ENCODE data around the gene ZC3H4.
A peak's percentile ranks its signal among the peaks of the same experiment; 100 is the strongest.
"Not testable (repeated sequence)": the region's sequence is repeated elsewhere in the genome, so short reads cannot be mapped to it uniquely, and the experiment has no call there.

Gene ZC3H4

GRCh38 chr19:47078351-47078750, 35.2 kb downstream of the ZC3H4 start:
- DNase-seq = not testable (repeated sequence)

DNA sequence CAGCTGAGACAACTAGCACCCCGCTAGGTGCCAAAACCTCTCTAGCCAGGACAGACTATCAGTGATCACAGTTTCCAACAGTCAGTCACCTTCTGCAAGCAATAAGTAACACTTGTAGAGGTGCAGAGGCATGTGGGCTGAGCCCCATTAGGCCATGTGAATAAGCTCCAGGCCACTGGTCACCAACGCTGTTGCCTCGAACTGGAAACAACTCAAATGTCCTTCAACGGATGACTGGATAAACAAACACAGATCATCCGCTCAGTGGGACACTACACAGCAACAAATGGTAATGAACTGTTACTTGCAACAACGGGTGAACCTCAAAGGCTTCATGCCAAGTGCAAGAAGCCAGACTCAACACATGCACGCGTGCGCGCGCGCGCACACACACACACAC, 37.6 kb downstream of the ZC3H4 start:
- no peak for DNase-seq

- DNase-seq = no peak
These were observed 38.3 kb downstream of the ZC3H4 start for GRCh38 chr19:47075179-47075810.

GRCh38 chr19:47074621-47075020, 39.0 kb downstream of the ZC3H4 start:
- no peak for DNase-seq

GRCh38 chr19:47073574-47073973, 40.0 kb downstream of the ZC3H4 start:
- DNase-seq = no peak

DNA sequence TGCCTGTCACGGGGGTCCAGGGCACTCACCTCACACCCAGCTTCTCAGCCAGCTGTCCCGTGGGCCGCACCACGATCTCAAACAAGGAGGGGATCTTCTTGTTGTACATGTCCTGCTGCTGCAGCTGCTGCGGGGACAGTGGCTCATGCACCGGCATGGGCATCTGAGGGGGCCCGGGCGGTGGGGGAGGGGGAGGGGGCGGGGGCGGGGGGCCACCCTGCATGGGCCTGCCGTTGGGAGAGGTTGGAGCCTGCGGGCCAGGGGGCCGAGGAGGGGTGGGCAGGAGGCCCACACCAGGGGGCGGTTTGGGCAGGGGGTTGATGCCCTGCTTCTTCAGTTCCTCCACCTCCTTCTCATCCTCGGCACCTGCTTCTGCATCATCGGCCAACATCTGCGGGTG, 41.3 kb downstream of the ZC3H4 start:
- no peak for DNase-seq

- no peak for DNase-seq
These were observed 41.8 kb downstream of the ZC3H4 start for GRCh38 chr19:47071731-47072130.

GRCh38 chr19:47070756-47071155, 42.8 kb downstream of the ZC3H4 start:
- DNase-seq = no peak

DNA sequence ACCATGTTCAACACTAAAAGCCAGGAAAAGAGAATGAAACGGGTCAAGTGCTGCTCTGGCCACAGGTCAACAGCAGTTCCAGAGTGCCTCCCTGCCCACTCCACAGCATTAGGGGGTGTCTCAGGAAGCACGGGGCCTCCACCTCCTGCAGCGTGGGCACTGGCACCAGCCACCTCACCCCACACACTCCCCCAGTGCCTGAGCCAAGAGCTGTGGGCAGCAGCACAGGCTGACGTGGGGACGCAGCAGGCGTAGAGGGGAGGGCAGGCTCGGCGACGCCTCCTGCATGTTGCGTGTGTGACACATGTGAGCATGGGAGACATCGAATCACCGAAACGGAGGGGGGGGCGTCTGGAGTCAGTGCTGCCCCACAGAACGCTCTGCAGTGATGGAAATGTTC, 43.8 kb downstream of the ZC3H4 start:
- no peak for DNase-seq

DNA sequence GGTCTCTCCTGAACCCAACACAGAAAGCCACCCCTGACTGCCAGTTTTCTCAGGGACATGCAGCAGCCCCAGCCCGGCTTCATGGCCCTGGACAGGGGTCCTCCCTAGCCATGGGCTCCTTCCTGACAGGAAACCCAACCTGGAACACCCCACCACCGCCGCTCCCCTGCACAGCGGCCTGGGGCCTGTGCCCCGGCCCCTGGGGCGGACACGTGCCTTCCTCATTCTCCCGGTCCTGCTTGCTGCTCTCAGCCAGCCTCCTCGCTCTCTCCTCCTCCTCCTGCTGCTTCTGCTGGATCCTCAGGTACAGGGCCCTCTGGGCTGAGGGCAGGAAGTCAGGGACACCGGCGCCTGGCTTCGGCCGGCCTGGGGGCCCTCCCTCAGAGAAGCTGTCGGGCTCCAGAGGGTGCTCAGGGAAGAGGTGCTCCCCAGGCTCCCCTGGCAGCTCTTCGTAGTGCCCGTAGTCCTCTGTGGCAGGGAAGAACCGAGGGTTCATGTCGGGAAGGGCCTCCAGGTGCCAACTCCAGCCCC, 44.6 kb downstream of the ZC3H4 start:
- DNase-seq = no peak

- no peak for DNase-seq
These were observed 45.3 kb downstream of the ZC3H4 start for GRCh38 chr19:47068246-47068645.

- DNase-seq = no peak
These were observed 46.2 kb downstream of the ZC3H4 start for GRCh38 chr19:47067215-47067847.

GRCh38 chr19:47066376-47067214, 47.0 kb downstream of the ZC3H4 start:
- no peak for DNase-seq

GRCh38 chr19:47065242-47065641, 48.3 kb downstream of the ZC3H4 start:
- no peak for DNase-seq

DNA sequence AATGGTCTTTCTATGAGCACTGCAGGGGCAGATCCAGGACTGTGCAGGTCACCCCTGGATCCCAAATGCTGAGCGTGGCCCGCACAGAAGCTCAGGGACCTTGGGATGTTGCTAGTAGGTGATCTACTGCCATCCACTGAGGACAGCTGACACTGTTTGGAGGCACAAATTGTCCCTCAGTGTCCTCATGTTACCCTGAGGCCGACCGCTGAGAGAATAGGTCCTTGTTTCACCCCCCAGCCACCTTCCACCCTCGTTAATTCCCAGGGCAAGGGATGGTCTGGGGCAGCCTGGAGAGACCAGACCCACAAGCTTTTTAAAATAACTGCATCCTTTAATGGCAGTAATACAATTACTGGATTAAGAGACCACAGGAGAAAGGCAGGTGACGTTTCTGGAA, 49.7 kb downstream of the ZC3H4 start:
- DNase-seq = no peak

- no peak for DNase-seq
These were observed 55.0 kb downstream of the ZC3H4 start for GRCh38 chr19:47058621-47059022.

GRCh38 chr19:47057328-47057727, 56.2 kb downstream of the ZC3H4 start:
- DNase-seq = no peak

GRCh38 chr19:47056411-47056810, 57.2 kb downstream of the ZC3H4 start:
- DNase-seq = no peak

DNA sequence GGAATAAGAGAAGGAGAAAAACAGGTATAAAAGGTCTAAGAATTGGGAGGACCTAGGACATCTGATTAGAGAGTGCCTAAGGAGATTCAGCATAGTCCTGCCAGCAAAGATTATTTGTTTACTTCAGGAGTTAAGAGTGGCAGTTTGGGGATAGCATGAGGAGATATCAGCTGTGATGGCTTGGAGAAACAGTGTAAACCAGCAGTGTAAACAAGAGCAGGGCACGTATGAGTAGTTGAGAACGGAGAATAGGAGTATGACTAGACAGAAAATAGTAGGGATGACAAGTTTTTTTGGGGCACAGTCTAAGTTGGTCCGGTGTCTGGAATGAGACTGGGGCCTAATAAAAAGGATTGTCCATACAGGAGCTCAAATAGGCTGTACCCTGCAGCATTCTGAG, 63.0 kb downstream of the ZC3H4 start:
- DNase-seq = not testable (repeated sequence)

GRCh38 chr19:47049307-47049700, 64.3 kb downstream of the ZC3H4 start:
- no peak for DNase-seq

GRCh38 chr19:47047763-47048405, 65.7 kb downstream of the ZC3H4 start:
- DNase-seq = peak; percentile 87

DNA sequence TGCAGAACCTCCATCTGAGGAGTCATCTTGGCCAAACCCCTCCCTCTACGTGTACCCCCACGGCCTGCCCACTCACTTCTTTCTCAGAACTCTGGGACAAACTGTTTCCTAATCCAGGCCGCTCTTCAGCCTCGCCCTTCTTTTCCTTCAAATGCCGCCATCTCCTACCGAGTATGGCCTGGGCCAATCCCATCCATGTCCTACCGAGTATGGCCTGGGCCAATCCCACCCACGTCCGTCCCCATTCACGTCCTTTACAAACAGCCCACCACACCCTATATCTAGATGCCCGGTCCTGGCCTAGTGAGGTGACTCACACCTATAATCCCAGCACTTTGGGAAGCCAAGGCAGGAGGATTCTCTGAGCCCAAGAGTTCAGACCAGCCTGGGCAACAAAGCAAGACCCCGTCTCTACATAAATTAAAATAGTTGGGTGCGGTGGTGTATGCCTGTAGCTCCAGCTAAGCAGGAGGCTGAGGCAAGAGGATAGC, 66.3 kb downstream of the ZC3H4 start:
- no peak for DNase-seq

- no peak for DNase-seq
These were observed 67.6 kb downstream of the ZC3H4 start for GRCh38 chr19:47045867-47046470.
